ENCODE results near the gene ADAMTS16. TPM values are rescaled to one million over a fixed set of nuclear protein-coding genes. Genes with fewer than 3 reads are reported as not detected.

Gene ADAMTS16
- total RNA-seq, 1 experiment from 2014 or later = 30.1 TPM

DNA sequence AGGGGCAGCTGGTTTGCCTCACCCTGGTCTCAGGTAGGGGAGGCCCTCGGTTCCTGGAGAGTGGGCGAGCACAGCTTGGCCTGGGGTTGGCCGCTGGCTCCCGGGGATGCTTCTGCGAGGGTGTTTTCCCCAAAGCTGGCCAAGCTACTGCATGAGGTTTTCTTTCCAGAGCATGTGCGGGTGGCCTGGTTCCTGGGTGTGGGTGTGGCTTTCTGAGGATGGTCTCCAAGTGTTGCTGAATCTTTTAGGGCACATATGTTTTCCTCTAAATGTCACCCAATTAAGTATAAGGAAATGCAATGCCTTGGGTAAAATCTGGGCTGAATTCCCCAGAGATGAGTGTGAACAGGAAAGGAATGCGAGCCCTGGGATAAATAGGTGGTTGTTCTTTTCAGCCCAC lies 166.6 kb downstream of the ADAMTS16 start:
- POLR2A ChIA-PET = no interaction called here
- CTCF ChIA-PET = no interaction called here

DNA sequence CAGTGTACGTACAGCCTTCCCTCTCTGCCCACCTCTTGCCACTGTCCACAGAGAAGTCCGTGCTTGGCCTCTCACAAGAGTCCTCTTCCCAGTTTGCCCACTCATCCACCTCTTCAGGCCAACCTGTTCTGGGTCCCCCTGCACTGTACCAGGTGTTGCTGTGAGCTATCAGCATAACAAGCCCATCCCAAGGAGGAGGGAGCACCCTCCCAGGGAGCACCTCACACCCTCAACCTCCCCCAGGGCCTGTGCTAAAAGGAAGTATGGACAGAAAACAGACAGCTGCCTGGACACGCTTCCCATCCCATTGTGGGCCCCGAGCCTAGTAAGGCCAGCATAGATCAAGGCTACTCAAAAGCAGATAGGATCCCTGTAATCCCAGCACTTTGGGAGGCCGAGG lies 168.2 kb downstream of the ADAMTS16 start:
- Mint-ChIP-seq H3K27me3 (ENCODE audit: low read depth) (no peaks in the 10 kb centered on the region), H3K36me3 (peaks cover 30% of the 10 kb centered on the region), H3K4me1 (peaks cover 43% of the 10 kb centered on the region), H3K4me3 (no peak overlapping the region), H3K9me3 (no peaks in the 10 kb centered on the region), H3K27ac (no peak overlapping the region)
- CTCF ChIA-PET = no interaction called here
- no peak for TF ChIP-seq ZNF219 (CRISPR knock-in tag; IDR thresholded peaks at IDR 0.05; ENCODE audit: borderline replicate concordance)
- no peak for TF ChIP-seq ZNF396 (CRISPR knock-in tag; IDR thresholded peaks at IDR 0.05; ENCODE audit: borderline replicate concordance)
- TF ChIP-seq, protein P1, sequence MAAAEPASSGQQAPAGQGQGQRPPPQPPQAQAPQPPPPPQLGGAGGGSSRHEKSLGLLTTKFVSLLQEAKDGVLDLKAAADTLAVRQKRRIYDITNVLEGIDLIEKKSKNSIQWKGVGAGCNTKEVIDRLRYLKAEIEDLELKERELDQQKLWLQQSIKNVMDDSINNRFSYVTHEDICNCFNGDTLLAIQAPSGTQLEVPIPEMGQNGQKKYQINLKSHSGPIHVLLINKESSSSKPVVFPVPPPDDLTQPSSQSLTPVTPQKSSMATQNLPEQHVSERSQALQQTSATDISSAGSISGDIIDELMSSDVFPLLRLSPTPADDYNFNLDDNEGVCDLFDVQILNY (CRISPR knock-in tag; IDR thresholded peaks at IDR 0.05) = no peak
- no peak for TF ChIP-seq ZNF232 (CRISPR knock-in tag; IDR thresholded peaks at IDR 0.05)
- TF ChIP-seq ZNF263 (CRISPR knock-in tag; IDR thresholded peaks at IDR 0.05; ENCODE audit: low read depth) = peak; percentile 33; the same call in 1 of the 2 replicates
- TF ChIP-seq FOXK1 (CRISPR knock-in tag; IDR thresholded peaks at IDR 0.05) = no peak
- TF ChIP-seq SP1 (CRISPR knock-in tag; conservative IDR thresholded peaks at IDR 0.05) = no peak
- TF ChIP-seq NFE2L1 (CRISPR knock-in tag; IDR thresholded peaks at IDR 0.05) = no peak
- no peak for TF ChIP-seq GTF2I (CRISPR knock-in tag; conservative IDR thresholded peaks at IDR 0.05)
- no peak for ATAC-seq
- DNase-seq (ENCODE audit: low spot score) = no peak
- POLR2A ChIA-PET = no interaction called here

More for the DNA sequence above, 166.6 kb downstream of the ADAMTS16 start:
- DNase-seq (ENCODE audit: low spot score) (no peak), ATAC-seq (no peak)
- TF ChIP-seq SMAD4 (CRISPR knock-in tag; IDR thresholded peaks at IDR 0.05) = no peak
- no peak for TF ChIP-seq FOXJ3 (CRISPR knock-in tag; IDR thresholded peaks at IDR 0.05; ENCODE audit: borderline replicate concordance)
- no peak for TF ChIP-seq GABPB1 (CRISPR knock-in tag; IDR thresholded peaks at IDR 0.05)
- TF ChIP-seq, protein P2, sequence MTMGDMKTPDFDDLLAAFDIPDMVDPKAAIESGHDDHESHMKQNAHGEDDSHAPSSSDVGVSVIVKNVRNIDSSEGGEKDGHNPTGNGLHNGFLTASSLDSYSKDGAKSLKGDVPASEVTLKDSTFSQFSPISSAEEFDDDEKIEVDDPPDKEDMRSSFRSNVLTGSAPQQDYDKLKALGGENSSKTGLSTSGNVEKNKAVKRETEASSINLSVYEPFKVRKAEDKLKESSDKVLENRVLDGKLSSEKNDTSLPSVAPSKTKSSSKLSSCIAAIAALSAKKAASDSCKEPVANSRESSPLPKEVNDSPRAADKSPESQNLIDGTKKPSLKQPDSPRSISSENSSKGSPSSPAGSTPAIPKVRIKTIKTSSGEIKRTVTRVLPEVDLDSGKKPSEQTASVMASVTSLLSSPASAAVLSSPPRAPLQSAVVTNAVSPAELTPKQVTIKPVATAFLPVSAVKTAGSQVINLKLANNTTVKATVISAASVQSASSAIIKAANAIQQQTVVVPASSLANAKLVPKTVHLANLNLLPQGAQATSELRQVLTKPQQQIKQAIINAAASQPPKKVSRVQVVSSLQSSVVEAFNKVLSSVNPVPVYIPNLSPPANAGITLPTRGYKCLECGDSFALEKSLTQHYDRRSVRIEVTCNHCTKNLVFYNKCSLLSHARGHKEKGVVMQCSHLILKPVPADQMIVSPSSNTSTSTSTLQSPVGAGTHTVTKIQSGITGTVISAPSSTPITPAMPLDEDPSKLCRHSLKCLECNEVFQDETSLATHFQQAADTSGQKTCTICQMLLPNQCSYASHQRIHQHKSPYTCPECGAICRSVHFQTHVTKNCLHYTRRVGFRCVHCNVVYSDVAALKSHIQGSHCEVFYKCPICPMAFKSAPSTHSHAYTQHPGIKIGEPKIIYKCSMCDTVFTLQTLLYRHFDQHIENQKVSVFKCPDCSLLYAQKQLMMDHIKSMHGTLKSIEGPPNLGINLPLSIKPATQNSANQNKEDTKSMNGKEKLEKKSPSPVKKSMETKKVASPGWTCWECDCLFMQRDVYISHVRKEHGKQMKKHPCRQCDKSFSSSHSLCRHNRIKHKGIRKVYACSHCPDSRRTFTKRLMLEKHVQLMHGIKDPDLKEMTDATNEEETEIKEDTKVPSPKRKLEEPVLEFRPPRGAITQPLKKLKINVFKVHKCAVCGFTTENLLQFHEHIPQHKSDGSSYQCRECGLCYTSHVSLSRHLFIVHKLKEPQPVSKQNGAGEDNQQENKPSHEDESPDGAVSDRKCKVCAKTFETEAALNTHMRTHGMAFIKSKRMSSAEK (CRISPR knock-in tag; IDR thresholded peaks at IDR 0.05; ENCODE audit: borderline replicate concordance) = no peak
- no peak for TF ChIP-seq NR2C2 (CRISPR knock-in tag; IDR thresholded peaks at IDR 0.05)
- TF ChIP-seq ZNF423 (CRISPR knock-in tag; IDR thresholded peaks at IDR 0.05) = no peak
- TF ChIP-seq JUN (CRISPR knock-in tag; IDR thresholded peaks at IDR 0.05) = no peak
- TF ChIP-seq ETV6 (CRISPR knock-in tag; IDR thresholded peaks at IDR 0.05) = no peak
- TF ChIP-seq ZNF317 (CRISPR knock-in tag; IDR thresholded peaks at IDR 0.05; ENCODE audit: borderline replicate concordance, low read depth) = no peak
- TF ChIP-seq GRHL2 (CRISPR knock-in tag; IDR thresholded peaks at IDR 0.05; ENCODE audit: insufficient replicate concordance, severe bottlenecking) = no peak
- TF ChIP-seq, protein P3, sequence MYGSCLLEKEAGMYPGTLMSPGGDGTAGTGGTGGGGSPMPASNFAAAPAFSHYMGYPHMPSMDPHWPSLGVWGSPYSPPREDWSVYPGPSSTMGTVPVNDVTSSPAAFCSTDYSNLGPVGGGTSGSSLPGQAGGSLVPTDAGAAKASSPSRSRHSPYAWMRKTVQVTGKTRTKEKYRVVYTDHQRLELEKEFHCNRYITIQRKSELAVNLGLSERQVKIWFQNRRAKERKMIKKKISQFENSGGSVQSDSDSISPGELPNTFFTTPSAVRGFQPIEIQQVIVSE (CRISPR knock-in tag; IDR thresholded peaks at IDR 0.05; ENCODE audit: borderline replicate concordance) = no peak
- no peak for TF ChIP-seq NFYB (CRISPR knock-in tag; conservative IDR thresholded peaks at IDR 0.05; ENCODE audit: low read depth)
- TF ChIP-seq, protein P4, sequence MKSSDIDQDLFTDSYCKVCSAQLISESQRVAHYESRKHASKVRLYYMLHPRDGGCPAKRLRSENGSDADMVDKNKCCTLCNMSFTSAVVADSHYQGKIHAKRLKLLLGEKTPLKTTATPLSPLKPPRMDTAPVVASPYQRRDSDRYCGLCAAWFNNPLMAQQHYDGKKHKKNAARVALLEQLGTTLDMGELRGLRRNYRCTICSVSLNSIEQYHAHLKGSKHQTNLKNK (CRISPR knock-in tag; IDR thresholded peaks at IDR 0.05) = no peak
- TF ChIP-seq SOX15 (CRISPR knock-in tag; IDR thresholded peaks at IDR 0.05) = no peak
- TF ChIP-seq, protein P5, sequence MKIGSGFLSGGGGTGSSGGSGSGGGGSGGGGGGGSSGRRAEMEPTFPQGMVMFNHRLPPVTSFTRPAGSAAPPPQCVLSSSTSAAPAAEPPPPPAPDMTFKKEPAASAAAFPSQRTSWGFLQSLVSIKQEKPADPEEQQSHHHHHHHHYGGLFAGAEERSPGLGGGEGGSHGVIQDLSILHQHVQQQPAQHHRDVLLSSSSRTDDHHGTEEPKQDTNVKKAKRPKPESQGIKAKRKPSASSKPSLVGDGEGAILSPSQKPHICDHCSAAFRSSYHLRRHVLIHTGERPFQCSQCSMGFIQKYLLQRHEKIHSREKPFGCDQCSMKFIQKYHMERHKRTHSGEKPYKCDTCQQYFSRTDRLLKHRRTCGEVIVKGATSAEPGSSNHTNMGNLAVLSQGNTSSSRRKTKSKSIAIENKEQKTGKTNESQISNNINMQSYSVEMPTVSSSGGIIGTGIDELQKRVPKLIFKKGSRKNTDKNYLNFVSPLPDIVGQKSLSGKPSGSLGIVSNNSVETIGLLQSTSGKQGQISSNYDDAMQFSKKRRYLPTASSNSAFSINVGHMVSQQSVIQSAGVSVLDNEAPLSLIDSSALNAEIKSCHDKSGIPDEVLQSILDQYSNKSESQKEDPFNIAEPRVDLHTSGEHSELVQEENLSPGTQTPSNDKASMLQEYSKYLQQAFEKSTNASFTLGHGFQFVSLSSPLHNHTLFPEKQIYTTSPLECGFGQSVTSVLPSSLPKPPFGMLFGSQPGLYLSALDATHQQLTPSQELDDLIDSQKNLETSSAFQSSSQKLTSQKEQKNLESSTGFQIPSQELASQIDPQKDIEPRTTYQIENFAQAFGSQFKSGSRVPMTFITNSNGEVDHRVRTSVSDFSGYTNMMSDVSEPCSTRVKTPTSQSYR (CRISPR knock-in tag; IDR thresholded peaks at IDR 0.05) = no peak
- H3K36me3 Mint-ChIP-seq = peaks cover 35% of the 10 kb centered on the region
- no peak overlapping the region for H3K27ac Mint-ChIP-seq
- H3K4me3 Mint-ChIP-seq = no peak overlapping the region
- H3K4me1 Mint-ChIP-seq = peaks cover 27% of the 10 kb centered on the region
- no peaks in the 10 kb centered on the region for H3K27me3 Mint-ChIP-seq (ENCODE audit: low read depth)
- peaks cover 9% of the 10 kb centered on the region for H3K9me3 Mint-ChIP-seq

Data from WTC11 (cell line).